ENCODE measurements around the gene CCDC15.
"Not testable (repeated sequence)": the region's sequence is repeated elsewhere in the genome, so short reads cannot be mapped to it uniquely, and the experiment has no call there.

CCDC15 gene

DNA sequence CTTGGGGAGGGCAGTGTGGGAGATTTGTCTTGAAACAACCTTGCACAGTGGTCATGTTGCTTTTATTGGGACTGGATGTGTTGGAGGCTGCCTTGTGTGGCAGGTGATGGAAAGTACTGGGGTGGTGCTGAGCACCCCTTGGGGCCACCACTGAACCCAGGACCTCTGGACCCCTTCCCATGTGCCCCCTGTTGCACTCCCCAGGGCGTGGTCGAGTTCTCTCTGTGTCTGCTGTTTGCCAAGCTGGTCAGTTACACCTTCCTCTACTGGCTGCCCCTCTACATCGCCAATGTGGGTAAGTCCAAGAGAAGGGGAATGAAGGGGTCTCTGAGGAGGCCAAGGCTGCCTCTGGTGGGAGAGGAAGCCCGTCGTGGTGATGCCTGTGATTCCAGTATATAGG, 128.0 kb downstream of the CCDC15 start:
- no peak for DNase-seq (ENCODE audit: low spot score)

DNA sequence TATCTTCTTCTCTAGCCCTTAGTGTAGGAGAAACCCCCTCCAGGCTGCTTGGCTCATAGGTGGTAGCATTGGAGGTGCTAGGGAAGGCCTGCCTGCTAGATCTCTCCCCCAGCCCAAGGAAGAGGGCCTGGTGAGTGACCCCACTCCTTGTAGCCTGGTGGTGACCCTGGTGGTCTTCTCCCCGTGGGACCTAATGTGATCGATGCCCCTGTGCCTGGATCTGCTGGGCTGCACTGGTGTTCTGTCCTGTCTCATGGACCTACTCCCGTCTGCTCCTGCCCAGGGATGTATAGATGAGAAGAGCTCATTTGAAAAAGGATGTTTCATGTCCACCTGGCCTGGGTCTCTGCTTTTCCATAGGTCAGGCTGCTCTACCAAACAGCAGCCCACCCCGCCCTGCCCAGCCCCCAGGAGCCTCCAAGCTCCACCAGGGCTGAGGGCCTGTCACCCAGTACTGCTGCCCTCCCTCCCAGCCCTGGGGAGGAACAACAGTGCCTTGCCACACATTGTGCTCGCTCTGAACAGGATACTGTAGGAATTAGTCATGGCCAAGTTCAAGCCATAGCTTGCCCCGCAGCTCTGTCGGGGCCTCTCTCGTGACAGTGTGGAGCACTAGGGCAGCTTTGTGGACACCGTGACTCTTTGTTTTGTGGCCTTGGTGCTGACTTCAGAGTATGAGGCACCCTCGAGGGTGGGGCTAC, 128.8 kb downstream of the CCDC15 start:
- no peak for DNase-seq (ENCODE audit: low spot score)

DNA sequence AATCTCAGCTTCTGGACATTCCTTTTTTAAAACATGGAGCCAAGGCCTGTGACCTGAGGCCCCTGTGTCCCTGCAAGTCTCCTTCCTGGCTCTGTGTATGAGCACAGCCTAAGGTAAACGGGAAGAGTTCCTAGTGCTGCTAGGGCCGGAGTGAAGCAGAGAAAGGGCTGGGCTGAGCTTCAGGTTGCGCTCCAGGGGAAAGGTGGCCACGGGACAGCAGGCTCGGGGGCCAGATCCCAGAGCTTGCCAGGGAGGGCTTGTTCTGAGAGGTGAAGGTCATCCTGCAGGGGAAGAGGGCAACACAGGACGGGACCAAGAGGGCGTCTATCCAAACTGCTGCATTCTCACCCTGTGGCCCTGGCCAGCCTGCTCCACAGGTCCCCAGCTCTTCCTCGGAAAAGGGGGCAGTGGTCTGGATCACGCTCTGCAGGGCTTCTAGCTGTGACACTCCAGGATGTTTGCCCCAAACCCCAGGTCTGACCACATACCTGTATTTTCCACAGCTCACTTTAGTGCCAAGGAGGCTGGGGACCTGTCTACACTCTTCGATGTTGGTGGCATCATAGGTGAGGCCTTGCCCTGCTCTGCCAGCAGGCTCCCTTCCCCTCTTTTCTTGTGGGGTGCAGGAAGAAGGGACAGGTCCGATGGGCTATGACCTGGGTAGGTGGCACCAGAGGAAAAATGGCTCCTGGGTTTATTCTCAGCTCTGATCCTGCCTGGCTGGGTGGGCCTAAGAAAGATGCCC, 129.5 kb downstream of the CCDC15 start:
- no peak for DNase-seq (ENCODE audit: low spot score)

DNA sequence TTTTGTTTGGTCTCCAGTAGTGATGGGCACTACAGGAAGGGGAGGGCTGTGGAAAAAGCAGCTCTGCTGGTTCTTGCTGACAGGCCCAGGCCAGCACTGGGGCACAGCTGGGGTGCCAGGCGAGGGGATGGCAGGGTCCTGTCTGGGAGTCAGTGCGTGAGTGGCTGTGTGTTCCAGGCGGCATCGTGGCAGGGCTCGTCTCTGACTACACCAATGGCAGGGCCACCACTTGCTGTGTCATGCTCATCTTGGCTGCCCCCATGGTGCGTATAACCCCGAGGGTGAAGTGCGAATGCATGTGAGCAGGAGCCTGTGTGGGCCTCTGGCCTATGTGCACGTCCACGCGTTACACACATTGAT, 130.0 kb downstream of the CCDC15 start:
- DNase-seq (ENCODE audit: low spot score): no peak

DNA sequence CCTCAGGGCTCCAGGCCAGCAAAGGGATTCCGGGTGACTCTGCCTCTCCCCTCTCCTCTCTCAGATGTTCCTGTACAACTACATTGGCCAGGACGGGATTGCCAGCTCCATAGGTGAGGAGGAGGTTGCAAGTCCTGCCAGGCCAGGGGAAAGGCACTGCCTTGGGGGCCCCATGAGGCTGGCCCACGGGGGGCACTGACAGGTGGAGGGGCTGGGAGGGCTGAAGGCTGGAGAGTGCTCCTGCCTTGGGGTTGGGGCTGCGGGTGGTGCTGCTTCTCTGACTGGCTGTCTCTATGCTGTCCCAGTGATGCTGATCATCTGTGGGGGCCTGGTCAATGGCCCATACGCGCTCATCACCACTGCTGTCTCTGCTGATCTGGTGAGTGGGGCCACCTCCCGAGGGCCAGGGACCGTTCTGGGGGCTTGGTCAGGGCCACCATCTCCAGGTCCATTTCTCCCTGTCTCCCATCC, 130.8 kb downstream of the CCDC15 start:
- DNase-seq (ENCODE audit: low spot score): no peak

DNA sequence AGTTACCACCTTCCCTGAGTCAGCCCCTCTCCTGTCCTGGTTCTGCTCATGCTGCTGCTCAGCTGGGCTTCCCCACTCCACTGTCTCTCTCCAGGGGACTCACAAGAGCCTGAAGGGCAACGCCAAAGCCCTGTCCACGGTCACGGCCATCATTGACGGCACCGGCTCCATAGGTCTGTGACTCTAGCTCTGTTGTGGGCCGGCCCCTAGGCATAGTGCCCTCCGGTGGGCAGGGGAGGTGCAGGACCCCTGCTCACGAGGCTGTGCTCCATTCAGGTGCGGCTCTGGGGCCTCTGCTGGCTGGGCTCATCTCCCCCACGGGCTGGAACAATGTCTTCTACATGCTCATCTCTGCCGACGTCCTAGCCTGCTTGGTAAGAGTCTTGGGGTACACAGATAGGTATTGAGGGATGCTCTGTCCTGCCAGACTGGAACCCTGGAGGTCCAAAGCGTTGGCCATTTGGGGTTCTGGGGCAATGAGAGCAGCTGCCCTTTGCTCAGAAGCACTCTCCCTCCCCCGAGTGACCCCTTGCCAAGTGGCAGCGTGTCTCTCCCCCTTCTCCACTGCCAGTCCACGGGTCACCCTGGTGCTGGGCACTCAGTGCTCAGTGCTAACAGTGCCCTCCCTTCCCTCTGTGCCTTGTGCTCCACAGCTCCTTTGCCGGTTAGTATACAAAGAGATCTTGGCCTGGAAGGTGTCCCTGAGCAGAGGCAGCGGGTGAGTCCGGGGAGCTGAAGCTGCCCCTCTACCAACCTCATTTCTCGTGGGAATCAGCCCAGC, 131.5 kb downstream of the CCDC15 start:
- no peak for DNase-seq (ENCODE audit: low spot score)

DNA sequence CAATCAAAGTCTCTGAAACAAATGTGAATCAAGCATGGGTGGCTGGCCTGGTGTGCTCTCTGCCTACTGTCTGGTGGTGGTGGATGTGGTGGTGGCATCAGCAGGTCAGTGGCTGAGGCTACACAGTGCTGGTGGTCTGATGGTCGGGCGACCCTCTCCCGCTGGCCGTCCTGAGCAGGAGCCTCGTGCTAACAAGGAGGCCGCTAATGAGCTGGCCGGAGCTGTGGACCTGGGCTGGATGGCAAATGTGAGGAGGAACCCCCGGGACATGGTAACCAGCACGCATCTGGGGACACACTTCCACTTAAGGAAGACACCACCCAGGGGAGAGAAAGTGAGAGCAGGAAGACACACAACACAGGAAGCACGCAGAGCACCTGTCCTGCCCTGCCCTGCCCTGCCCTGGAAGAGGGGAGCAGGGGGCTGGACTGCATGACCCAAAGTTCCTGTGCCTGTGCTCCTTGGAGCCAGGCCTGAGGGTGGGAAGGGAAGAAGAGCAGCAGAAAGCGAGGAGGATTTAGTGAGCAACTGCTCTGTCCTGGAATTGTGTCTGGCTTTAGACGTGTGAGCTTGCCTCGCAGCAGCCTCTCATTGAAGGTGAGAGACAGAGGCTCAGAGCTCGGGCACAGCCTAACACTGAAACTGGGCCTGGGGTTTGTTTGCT, 132.8 kb downstream of the CCDC15 start:
- no peak for DNase-seq (ENCODE audit: low spot score)

DNA sequence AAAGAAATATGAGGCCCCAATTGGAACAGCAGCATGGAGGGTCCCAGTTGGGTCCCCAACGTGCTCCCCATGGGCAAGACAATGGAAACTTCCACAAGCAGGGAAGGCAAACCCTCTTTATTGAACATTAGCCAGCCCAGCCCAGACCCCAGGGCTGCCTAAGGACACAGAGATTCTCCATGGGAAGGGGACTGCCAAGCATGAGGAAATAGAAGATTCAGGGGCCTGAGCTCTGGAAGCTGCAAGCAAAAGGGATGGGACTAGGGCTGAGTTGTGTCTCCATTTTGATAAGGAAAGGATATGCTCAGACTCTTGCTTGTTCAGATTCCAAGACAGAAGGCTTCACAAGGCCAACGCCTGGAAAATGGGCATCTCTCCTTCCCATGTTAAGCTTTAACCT, 134.1 kb downstream of the CCDC15 start:
- no peak for DNase-seq (ENCODE audit: low spot score)

DNA sequence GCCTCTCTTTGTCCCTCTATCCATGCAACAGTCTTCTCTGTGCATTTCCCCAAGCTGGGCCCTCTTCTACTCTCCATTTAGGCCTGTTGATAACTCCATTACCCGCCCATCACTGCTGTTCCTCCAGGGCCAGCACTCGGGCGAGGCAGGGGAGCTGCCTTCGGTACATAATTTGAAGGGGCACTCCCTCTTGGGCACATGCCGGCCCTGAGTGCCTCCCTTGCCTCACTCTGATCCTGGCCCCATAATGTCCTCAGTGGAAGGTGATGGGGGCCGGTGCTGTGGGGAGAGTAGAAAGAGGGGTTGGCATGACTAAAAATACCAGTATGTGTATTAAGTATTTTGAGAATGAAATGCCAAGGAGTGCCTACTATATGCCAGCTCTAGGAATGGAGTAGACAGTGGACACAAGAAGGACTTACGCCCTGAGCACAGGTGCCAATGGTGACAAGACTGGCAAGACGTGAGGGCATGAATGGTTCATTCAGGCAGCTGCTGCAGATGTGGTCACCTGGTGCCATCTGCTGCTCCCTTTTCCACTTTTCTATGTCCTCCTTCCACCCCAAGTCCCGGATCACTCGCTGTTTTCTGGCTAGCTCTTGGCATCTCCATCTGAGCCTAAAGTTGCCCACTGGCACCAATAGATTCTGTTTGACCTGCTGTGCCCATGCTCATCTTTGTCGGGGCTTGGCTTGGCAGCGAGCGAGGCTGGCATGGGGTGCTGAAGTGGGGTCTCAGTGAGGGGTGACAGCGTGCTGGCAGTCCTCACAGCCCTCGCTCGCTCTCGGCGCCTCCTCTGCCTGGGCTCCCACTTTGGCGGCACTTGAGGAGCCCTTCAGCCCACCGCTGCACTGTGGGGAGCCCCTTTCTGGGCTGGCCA, 134.8 kb downstream of the CCDC15 start:
- DNase-seq (ENCODE audit: low spot score): no peak

DNA sequence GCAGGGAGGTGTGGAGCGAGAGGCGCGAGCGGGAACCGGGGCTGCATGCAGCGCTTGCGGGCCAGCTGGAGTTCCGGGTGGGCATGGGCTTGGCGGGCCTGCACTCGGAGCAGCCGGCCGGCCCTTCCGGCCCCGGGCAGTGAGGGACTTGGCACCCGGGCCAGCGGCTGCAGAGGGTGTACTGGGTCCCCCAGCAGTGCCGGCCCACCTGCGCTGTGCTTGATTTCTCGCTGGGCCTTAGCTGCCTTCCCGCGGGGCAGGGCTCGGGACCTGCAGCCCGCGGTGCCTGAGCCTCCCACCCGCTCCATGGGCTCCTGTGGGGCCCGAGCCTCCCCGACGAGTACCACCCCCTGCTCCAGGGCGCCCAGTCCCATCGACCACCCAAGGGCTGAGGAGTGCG, 135.5 kb downstream of the CCDC15 start:
- DNase-seq (ENCODE audit: low spot score): not testable (repeated sequence)

DNA sequence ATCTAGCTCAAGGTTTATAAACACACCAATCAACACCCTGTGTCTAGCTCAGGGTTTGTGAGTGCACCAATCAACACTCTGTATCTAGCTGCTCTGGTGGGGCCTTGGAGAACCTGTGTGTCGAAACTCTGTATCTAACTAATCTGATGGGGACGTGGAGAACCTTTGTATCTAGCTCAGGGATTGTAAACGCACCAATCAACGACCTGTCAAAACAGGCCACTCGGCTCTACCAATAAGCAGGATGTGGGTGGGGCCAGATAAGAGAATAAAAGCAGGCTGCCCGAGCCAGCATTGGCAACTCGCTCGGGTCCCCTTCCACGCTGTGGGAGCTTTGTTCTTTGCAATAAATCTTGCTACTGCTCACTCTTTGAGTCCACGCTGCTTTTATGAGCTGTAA, 136.1 kb downstream of the CCDC15 start:
- not testable (repeated sequence) for DNase-seq (ENCODE audit: low spot score)

DNA sequence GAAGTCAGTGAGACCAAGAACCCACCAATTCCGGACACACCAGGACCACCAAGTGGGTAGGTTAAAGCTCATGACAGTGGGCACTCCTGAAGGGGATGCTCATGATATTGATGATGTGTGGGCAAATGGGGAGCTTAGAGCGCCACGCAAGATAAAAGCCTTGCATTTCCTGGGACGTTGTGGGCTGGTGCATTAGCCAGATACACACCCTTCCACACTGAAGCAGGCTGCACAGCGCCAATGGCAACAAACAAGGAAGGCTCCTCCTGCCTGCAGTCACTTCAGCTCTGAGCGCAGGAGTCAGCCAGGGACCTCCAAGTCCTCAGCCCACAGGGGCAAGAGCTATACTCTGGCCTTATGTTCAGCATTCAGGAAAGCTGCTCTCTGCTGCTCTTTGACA, 136.8 kb downstream of the CCDC15 start:
- no peak for DNase-seq (ENCODE audit: low spot score)
